NCI-H1417 treated with DMSO at 0.1 percent for 48 hours (cell line): ENCODE data around the gene ATF6B.
"Not testable (repeated sequence)": the region's sequence is repeated elsewhere in the genome, so short reads cannot be mapped to it uniquely, and the experiment has no call there.

Experiments used
- DNase-seq: peaks from one replicate; lab custom pipeline; 2025; lab: John Stamatoyannopoulos, UW

The ATF6B gene

GRCh38 chr6:32081168-32081990 is 46.7 kb downstream of the ATF6B start:
- no peak for DNase-seq

- DNase-seq = no peak
These were observed 48.3 kb downstream of the ATF6B start for GRCh38 chr6:32079566-32080290.

DNA sequence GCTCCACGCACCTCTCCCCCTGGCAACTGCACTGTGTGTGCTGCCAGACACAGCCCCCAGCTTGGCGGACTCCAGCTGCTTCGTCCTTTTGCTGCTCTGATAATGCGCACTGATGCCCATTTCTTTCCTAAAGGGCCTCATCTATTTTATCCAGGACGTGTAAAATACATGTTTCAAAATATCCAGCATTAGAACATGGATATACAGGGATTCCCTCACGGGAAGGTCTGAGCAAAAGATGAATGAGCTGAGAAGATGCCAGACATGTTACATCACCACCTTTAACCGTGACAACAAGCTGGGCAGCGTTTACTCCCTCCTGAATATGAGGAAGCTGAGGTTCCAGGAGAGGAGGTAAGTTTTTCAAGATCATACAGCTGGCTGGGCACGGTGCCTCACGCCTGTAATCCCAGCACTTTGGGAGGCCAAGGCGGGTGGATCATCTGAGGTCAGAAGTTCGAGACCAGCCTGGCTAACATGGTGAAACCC is 51.7 kb downstream of the ATF6B start:
- DNase-seq = no peak

DNA sequence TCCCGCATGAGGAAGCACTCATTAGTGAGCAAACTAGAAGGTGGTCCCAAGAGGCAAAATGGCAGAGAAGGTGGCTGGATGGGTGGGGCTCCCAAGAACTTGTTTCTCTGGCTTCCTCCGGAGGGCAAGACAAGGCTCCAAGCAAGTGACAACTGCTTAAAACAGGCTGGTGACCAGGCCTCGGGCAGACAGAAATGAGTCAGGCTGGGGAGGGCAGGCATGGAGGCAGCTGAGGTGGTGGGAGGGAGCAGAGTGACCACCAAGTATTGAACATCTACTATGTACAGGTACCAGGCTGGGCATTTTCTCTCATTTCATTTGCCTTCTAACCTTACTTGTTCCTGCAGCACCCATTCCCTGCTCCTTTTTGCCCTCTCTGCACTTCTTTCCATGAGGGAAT is 52.3 kb downstream of the ATF6B start:
- DNase-seq = no peak

- DNase-seq = no peak
These were observed 53.0 kb downstream of the ATF6B start for GRCh38 chr6:32074996-32075532.

- DNase-seq = no peak
These were observed 54.4 kb downstream of the ATF6B start for GRCh38 chr6:32073613-32074012.

DNA sequence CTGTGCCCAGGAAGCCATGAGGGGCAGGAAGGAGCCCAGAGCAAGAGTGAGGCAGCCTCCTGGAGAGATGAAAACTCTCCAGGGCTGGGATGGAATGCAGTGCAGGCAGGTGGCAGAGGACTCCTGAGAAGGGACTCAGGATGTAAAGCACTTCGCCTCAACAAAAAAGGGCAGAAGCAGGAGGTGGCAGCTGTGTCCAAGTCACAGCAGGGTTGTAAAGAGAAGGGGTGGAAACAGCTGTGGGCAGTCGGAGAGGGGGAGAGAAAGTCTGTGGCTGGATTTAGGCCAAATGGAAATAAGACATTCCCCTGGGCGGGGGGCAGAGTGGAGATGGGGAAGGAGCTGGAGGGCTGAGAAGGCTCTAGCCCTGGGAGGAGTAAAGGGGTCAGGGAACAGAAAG is 54.9 kb downstream of the ATF6B start:
- DNase-seq = no peak

DNA sequence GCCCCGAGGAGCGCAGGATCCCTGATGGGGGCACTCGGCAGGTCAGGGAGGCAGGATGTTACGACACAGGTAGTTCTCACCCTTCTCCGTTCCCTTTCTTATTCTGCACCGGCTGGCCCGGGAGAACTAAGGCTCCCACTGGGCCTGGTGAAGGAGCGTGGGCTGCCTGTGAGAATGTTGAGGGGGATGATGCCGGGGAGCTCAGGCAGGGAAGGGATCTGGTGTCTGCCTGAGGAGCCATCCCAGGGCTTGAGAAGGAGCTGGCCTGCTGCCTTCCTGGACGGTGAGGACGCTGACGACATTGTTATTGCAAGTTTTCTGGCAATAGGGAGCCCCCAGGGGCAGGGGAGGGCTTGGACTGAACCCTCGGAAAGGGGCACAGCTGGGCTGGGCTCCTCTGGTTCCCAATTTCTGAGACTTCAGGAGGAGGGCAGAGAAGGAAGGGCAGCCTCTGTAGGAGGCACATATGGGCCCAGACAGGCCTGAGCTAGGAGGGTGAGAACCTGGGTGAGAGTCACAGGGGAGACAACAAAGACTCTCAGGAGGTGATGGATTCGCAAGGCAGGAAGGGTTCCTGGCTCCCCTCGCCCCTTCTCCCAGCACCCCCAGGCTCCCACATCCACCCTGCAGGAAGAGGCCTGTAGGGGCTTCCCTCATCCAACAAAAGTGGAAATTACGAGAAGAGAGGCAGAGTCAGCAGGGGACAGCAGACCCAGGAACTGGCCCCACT is 57.1 kb downstream of the ATF6B start:
- no peak for DNase-seq

DNA sequence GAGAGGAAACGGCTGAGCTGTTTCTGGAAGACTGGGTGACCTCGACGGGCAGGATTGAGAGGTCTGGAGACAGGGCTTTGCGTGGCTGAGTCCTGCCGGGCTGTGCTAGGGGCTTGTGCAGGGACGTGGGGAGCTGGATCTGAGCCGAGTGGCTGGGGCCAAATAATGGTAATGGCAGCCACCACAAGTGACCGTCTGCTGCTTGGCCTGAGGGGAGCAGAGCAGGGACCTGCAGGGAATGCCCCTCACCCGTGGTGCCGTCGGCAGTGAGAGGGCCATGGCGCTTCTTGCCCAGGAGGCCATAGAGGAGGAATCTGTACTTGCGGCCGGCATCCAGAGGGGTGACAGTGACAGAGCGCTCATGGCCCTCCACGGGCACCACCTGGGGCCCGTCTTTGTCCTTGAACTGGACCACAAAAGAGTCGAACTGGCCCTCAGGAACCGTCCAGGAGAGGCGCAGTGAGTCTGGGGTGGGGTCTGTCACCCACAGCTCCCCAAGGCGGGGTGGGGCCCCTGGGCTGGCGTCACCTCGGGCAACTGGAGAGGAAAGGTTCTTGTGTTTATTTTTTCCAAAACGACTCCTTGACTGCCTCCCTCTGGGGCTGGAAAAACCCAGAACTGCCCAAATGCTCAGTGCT is 58.0 kb downstream of the ATF6B start:
- no peak for DNase-seq

DNA sequence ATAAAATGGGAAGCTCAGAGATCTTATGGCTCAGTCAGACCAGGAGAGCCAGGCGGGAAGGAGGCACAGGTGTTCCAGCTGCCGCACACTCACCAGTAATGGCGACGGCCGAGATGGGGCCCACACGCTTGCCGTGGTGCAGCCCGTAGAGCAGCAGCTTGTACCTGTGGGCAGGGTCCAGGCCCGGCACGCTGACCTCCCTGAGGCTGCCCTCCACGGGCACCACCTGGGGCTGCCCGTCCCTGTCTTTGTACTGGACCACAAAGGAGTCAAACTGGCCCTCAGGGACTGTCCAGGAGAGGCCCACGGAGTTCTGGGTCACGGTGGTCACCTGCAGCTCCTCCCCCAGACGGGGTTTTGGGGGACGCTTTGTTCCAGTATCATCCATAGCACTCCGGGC is 58.6 kb downstream of the ATF6B start:
- no peak for DNase-seq

- no peak for DNase-seq
These were observed 59.2 kb downstream of the ATF6B start for GRCh38 chr6:32068867-32069266.

- not testable (repeated sequence) for DNase-seq
These were observed 59.7 kb downstream of the ATF6B start for GRCh38 chr6:32068315-32068714.

DNA sequence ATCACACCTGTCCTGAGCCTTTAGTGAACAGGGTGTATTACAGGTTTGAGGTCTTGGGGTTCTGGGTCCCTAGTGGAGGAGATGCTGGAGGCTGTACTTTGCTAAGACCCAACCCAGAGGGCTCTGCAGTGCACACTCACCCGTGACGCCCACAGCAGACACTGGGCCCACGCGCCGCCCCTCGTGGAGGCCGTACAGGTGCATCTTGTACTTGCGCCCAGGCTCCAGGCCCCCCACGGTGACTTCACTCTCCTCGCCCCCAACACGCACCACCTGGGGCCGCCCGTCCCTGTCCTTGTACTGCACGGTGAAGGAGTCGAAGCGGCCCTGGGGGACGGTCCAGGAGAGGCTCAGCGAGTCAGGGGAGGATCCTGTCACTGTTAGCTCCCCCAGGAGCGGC is 60.5 kb downstream of the ATF6B start:
- DNase-seq = not testable (repeated sequence)
